ENCODE data around the gene CACFD1. TPM values are rescaled to one million over a fixed set of nuclear protein-coding genes. Genes with fewer than 3 reads are reported as not detected.

The CACFD1 gene
- total RNA-seq, 2 experiments from 2014 or later = 16.7 to 17.2 TPM

GRCh38 chr9:133455936-133456335 is 3.8 kb upstream of the CACFD1 start:
- intact Hi-C loops (cut with micrococcal nuclease; ENCODE audit: unreplicated experiment) = no loop called here
- H3K4me2 ChIP-seq (ENCODE audit: low read length) = no peak overlapping the region
- no peak overlapping the region for H3K27ac ChIP-seq (ENCODE audit: low read depth, low read length, poor library complexity, severe bottlenecking)
- POLR2A ChIA-PET = interaction anchor here (1.4 kb wide), 1 partner anchor 22 kb away, joined by 4 read pairs; no protein-coding TSS in a partner anchor
- BruUV-seq (replicated peaks) = no TSS peak
- H4K20me1 ChIP-seq (ENCODE audit: insufficient read depth, low read length) = no peaks in the 10 kb centered on the region
- no peak overlapping the region for H2AFZ ChIP-seq (ENCODE audit: low read length)
- peaks cover 55% of the 10 kb centered on the region for H3K4me1 ChIP-seq (ENCODE audit: insufficient read depth, low read length, poor library complexity, severe bottlenecking)
- CTCF ChIA-PET (ENCODE audit: unreplicated experiment) = no interaction called here
- no peaks in the 10 kb centered on the region for H3K36me3 ChIP-seq (ENCODE audit: insufficient read depth, low read length)
- no peaks in the 10 kb centered on the region for H3K9me2 ChIP-seq (ENCODE audit: insufficient read depth, low read length)
- no peaks in the 10 kb centered on the region for H3K9me3 ChIP-seq (ENCODE audit: low read length)
- TF ChIP-seq CTCF (conservative IDR thresholded peaks at IDR 0.05; ENCODE audit: low read length) (no peak), EZH2phosphoT487 (IDR thresholded peaks at IDR 0.05; ENCODE audit: borderline replicate concordance, low read depth, low read length) (no peak)
- H3K79me2 ChIP-seq (ENCODE audit: insufficient read depth, low read depth, low read length) = no peaks in the 10 kb centered on the region
- no peak overlapping the region for H3K4me3 ChIP-seq (ENCODE audit: low read depth, low read length, poor library complexity, severe bottlenecking)
- no peak for DNase-seq (ENCODE audit: low spot score)

- no peaks in the 10 kb centered on the region for H4K20me1 ChIP-seq (ENCODE audit: insufficient read depth, low read length)
- H3K4me1 ChIP-seq (ENCODE audit: insufficient read depth, low read length, poor library complexity, severe bottlenecking) = peaks cover 57% of the 10 kb centered on the region
- no peak overlapping the region for H2AFZ ChIP-seq (ENCODE audit: low read length)
- no TSS peak for BruUV-seq (replicated peaks)
- no peak overlapping the region for H3K4me2 ChIP-seq (ENCODE audit: low read length)
- intact Hi-C loops (cut with micrococcal nuclease; ENCODE audit: unreplicated experiment) = no loop called here
- DNase-seq (ENCODE audit: low spot score) = no peak
- H3K79me2 ChIP-seq (ENCODE audit: insufficient read depth, low read depth, low read length) = no peaks in the 10 kb centered on the region
- ChIA-PET POLR2A (interaction anchor here (1.4 kb wide), 1 partner anchor 22 kb away, joined by 4 read pairs; no protein-coding TSS in a partner anchor), CTCF (ENCODE audit: unreplicated experiment) (no interaction called here)
- H3K9me2 ChIP-seq (ENCODE audit: insufficient read depth, low read length) = no peaks in the 10 kb centered on the region
- TF ChIP-seq EZH2phosphoT487 (IDR thresholded peaks at IDR 0.05; ENCODE audit: borderline replicate concordance, low read depth, low read length) (no peak), CTCF (conservative IDR thresholded peaks at IDR 0.05; ENCODE audit: low read length) (peak; percentile 57)
- no peaks in the 10 kb centered on the region for H3K9me3 ChIP-seq (ENCODE audit: low read length)
- H3K27ac ChIP-seq (ENCODE audit: low read depth, low read length, poor library complexity, severe bottlenecking) = no peak overlapping the region
- H3K4me3 ChIP-seq (ENCODE audit: low read depth, low read length, poor library complexity, severe bottlenecking) = no peak overlapping the region
- no peaks in the 10 kb centered on the region for H3K36me3 ChIP-seq (ENCODE audit: insufficient read depth, low read length)
Measured at GRCh38 chr9:133456409-133456808, 3.4 kb upstream of the CACFD1 start.

- CTCF ChIA-PET (ENCODE audit: unreplicated experiment) = interaction anchor here (0.5 kb wide), 1 partner anchor 22 kb away, joined by 3 read pairs; no protein-coding TSS in a partner anchor
- intact Hi-C loops (cut with micrococcal nuclease; ENCODE audit: unreplicated experiment) = no loop called here
Measured at GRCh38 chr9:133457233-133457632, 2.5 kb upstream of the CACFD1 start.

More at GRCh38 chr9:133457233-133457632, 2.5 kb upstream of the CACFD1 start:
- Histone ChIP-seq H3K79me2 (ENCODE audit: insufficient read depth, low read depth, low read length) (no peaks in the 10 kb centered on the region), H4K20me1 (ENCODE audit: insufficient read depth, low read length) (no peaks in the 10 kb centered on the region), H3K27ac (ENCODE audit: low read depth, low read length, poor library complexity, severe bottlenecking) (no peak overlapping the region), H3K4me2 (ENCODE audit: low read length) (no peak overlapping the region), H3K4me1 (ENCODE audit: insufficient read depth, low read length, poor library complexity, severe bottlenecking) (peaks cover 57% of the 10 kb centered on the region), H2AFZ (ENCODE audit: low read length) (no peak overlapping the region), H3K36me3 (ENCODE audit: insufficient read depth, low read length) (no peaks in the 10 kb centered on the region), H3K9me2 (ENCODE audit: insufficient read depth, low read length) (no peaks in the 10 kb centered on the region), H3K4me3 (ENCODE audit: low read depth, low read length, poor library complexity, severe bottlenecking) (no peak overlapping the region), H3K9me3 (ENCODE audit: low read length) (no peaks in the 10 kb centered on the region)
- no peak for TF ChIP-seq EZH2phosphoT487 (IDR thresholded peaks at IDR 0.05; ENCODE audit: borderline replicate concordance, low read depth, low read length)
- TF ChIP-seq CTCF (conservative IDR thresholded peaks at IDR 0.05; ENCODE audit: low read length) = no peak
- BruUV-seq (replicated peaks) = no TSS peak
- DNase-seq (ENCODE audit: low spot score) = peak; percentile 32
- POLR2A ChIA-PET = interaction anchor here (1.4 kb wide), 1 partner anchor 21 kb away, joined by 4 read pairs; no protein-coding TSS in a partner anchor

Measured in OCI-LY7 (cell line).